ENCODE results near the gene CCDC34. TPM values are rescaled to one million over a fixed set of nuclear protein-coding genes. Genes with fewer than 3 reads are reported as not detected.

The CCDC34 gene
- total RNA-seq, 1 experiment from 2014 or later, result 18.7 TPM

- TF ChIP-seq CTCF (IDR thresholded peaks at IDR 0.05 in 2 of 3, conservative IDR thresholded peaks at IDR 0.05 in 1 of 3; ENCODE audit: borderline replicate concordance in 1 of 3, insufficient read depth in 1 of 3, low read depth in 2 of 3, low read length in 2 of 3) (no peak), SRF (IDR thresholded peaks at IDR 0.05; ENCODE audit: low read depth) (no peak)
Observed at GRCh38 chr11:27398400-27398770, 35.4 kb upstream of the CCDC34 start (continued).

GRCh38 chr11:27397624-27398399, 34.8 kb upstream of the CCDC34 start:
- Histone ChIP-seq H2AFZ (ENCODE audit: low read depth, low read length, poor library complexity, severe bottlenecking) (no peak overlapping the region), H3K27ac (ENCODE audit: low read depth, low read length) (no peak overlapping the region), H3K4me3 (replicated peaks in 1 of 2; ENCODE audit: low read depth in 1 of 2, low read length in 2 of 2) (no peak overlapping the region), H3K79me2 (ENCODE audit: insufficient read depth, low read length) (no peaks in the 10 kb centered on the region), H3K9me3 (ENCODE audit: control insufficient read depth in 1 of 2, insufficient read depth in 1 of 2, low read depth in 1 of 2, low read length in 2 of 2) (no peaks in the 10 kb centered on the region), H4K20me1 (ENCODE audit: insufficient read depth) (no peaks in the 10 kb centered on the region), H3K27me3 (ENCODE audit: insufficient read depth, low read length) (no peaks in the 10 kb centered on the region), H3K4me1 (ENCODE audit: control insufficient read depth in 1 of 2, insufficient read depth in 2 of 2, low read length in 2 of 2) (peaks cover 17 to 19% of the 10 kb centered on the region in 2 experiments), H3K9ac (ENCODE audit: low read length) (no peak overlapping the region), H3K4me2 (ENCODE audit: low read length) (no peak overlapping the region), H3K36me3 (ENCODE audit: control insufficient read depth in 1 of 2, insufficient read depth in 2 of 2, low read length in 2 of 2) (no peaks in the 10 kb centered on the region), H3K9me2 (ENCODE audit: insufficient read depth) (no peaks in the 10 kb centered on the region)
- BruUV-seq (replicated peaks), result no TSS peak
- ChIA-PET POLR2A (no interaction called here), CTCF (no interaction called here), RAD21 (ENCODE audit: low non-redundant PET in 1 of 2, low total read pairs in 2 of 2, uncharacterized antibody in 2 of 2, unreplicated experiment in 2 of 2) (no interaction called here)
- DNase-seq (ENCODE audit: low read depth, low spot score) (no peak), ATAC-seq (no peak)
- intact Hi-C loops (cut with micrococcal nuclease), result no loop called here
- no peak for TF ChIP-seq REST (IDR thresholded peaks at IDR 0.05; ENCODE audit: low read depth)
- TF ChIP-seq SRF (IDR thresholded peaks at IDR 0.05; ENCODE audit: low read depth), result no peak
- no peak for TF ChIP-seq ZFX (IDR thresholded peaks at IDR 0.05)
- no peak for TF ChIP-seq EZH2phosphoT487 (IDR thresholded peaks at IDR 0.05; ENCODE audit: borderline replicate concordance)
- no peak for TF ChIP-seq ELF1 (IDR thresholded peaks at IDR 0.05; ENCODE audit: borderline replicate concordance, low read depth)
- TF ChIP-seq EGR1 (IDR thresholded peaks at IDR 0.05; ENCODE audit: low read depth), result no peak
- TF ChIP-seq MAX (IDR thresholded peaks at IDR 0.05), result no peak
- no peak for TF ChIP-seq FOSL1 (IDR thresholded peaks at IDR 0.05; ENCODE audit: low read depth)
- no peak for TF ChIP-seq SIN3A (IDR thresholded peaks at IDR 0.05; ENCODE audit: low read depth)
- TF ChIP-seq EZH2 (IDR thresholded peaks at IDR 0.05), result no peak
- no peak for TF ChIP-seq RAD21 (IDR thresholded peaks at IDR 0.05; ENCODE audit: low read depth)

Data from HCT116 (cell line).